Mesenchymal stem cell (in vitro differentiated cells and primary cell): ENCODE data around the gene LIFR.

ENCODE experiments used
- DNase-seq: peaks from one replicate; pipeline ENCODE4 v3.0.0-alpha.2; 2013
- H2AFZ ChIP-seq: one replicate; pipeline ENCODE4 v1.6.1; 2013; ENCODE audit warnings: low read depth, mild to moderate bottlenecking, control low read depth, inconsistent platforms, low read length, moderate library complexity
- H2AK5ac ChIP-seq: 2 replicates; pipeline ENCODE4 v1.6.1; 2013; ENCODE audit warnings: low read length, moderate library complexity, mild to moderate bottlenecking, inconsistent platforms; ENCODE audit not compliant: severe bottlenecking
- H2BK120ac ChIP-seq: one replicate; pipeline ENCODE4 v1.6.1; 2013; ENCODE audit warnings: low read depth, mild to moderate bottlenecking, inconsistent platforms, low read length, moderate library complexity
- H2BK12ac ChIP-seq, 2 experiments: one replicate each; pipeline ENCODE4 v1.6.1; 2013; ENCODE audit warnings: inconsistent platforms in 2 of 2, low read length in 2 of 2, mild to moderate bottlenecking in 2 of 2, moderate library complexity in 2 of 2, control low read depth in 1 of 2
- H2BK15ac ChIP-seq: one replicate; pipeline ENCODE4 v1.6.1; 2013; ENCODE audit warnings: mild to moderate bottlenecking, low read depth, inconsistent platforms; ENCODE audit not compliant: poor library complexity, severe bottlenecking
- H2BK5ac ChIP-seq: 2 replicates; pipeline ENCODE4 v1.6.1; 2013; ENCODE audit warnings: low read depth, mild to moderate bottlenecking, low read length, control low read depth, inconsistent platforms; ENCODE audit not compliant: poor library complexity, severe bottlenecking
- H3K14ac ChIP-seq, 2 experiments: one replicate each; pipeline ENCODE4 v1.6.1; 2013; ENCODE audit warnings: inconsistent platforms in 2 of 2, low read length in 2 of 2, control low read depth in 1 of 2, mild to moderate bottlenecking in 1 of 2, moderate library complexity in 1 of 2
- H3K18ac ChIP-seq, 2 experiments: one replicate each; pipeline ENCODE4 v1.6.1; 2013; ENCODE audit warnings: inconsistent platforms in 2 of 2, low read length in 2 of 2, control low read depth in 1 of 2, low read depth in 1 of 2, mild to moderate bottlenecking in 1 of 2
- H3K23ac ChIP-seq, 2 experiments: one replicate each; pipeline ENCODE4 v1.6.1; 2013; ENCODE audit warnings: inconsistent platforms in 2 of 2, low read length in 2 of 2, mild to moderate bottlenecking in 2 of 2, moderate library complexity in 2 of 2, control low read depth in 1 of 2
- H3K27ac ChIP-seq: 2 replicates; pipeline ENCODE4 v1.5.1; 2013; ENCODE audit warnings: mild to moderate bottlenecking, moderate library complexity, low read length, control low read depth, inconsistent platforms; ENCODE audit not compliant: poor library complexity, severe bottlenecking
- H3K27me3 ChIP-seq, 2 experiments: 2 replicates each; pipeline versions ENCODE4 v1.6.1 to v1.7.0; 2013; ENCODE audit warnings: low read length in 2 of 2, mild to moderate bottlenecking in 2 of 2, moderate library complexity in 2 of 2, control low read depth in 1 of 2, inconsistent platforms in 1 of 2; ENCODE audit not compliant: control insufficient read depth in 1 of 2, insufficient read depth in 1 of 2
- H3K36me3 ChIP-seq, 2 experiments: 2 replicates each; pipeline versions ENCODE4 v1.6.1 to v1.7.0; 2013; ENCODE audit warnings: low read length in 2 of 2, control low read depth in 1 of 2, inconsistent platforms in 1 of 2, low read depth in 1 of 2, mild to moderate bottlenecking in 1 of 2; ENCODE audit not compliant: insufficient read depth in 2 of 2, control insufficient read depth in 1 of 2
- H3K4ac ChIP-seq, 2 experiments: one replicate each; pipeline ENCODE4 v1.6.1; 2013; ENCODE audit warnings: inconsistent platforms in 2 of 2, low read length in 2 of 2, mild to moderate bottlenecking in 2 of 2, moderate library complexity in 2 of 2, control low read depth in 1 of 2, low read depth in 1 of 2
- H3K4me1 ChIP-seq: 2 replicates; pipeline ENCODE4 v1.6.1; 2013; ENCODE audit warnings: low read depth, low read length, control low read depth; ENCODE audit not compliant: control insufficient read depth, insufficient read depth
- H3K4me2 ChIP-seq: 2 replicates; pipeline ENCODE4 v1.6.1; 2013; ENCODE audit warnings: low read length, mild to moderate bottlenecking, inconsistent platforms; ENCODE audit not compliant: poor library complexity, severe bottlenecking
- H3K4me3 ChIP-seq, 2 experiments: 2 replicates each; pipeline versions ENCODE4 v1.5.1 to v1.7.0; 2013; ENCODE audit warnings: low read length in 2 of 2, mild to moderate bottlenecking in 2 of 2, control low read depth in 1 of 2, low read depth in 1 of 2; ENCODE audit not compliant: insufficient read depth in 1 of 2
- H3K79me1 ChIP-seq: replicated peaks from 2 replicates; pipeline ENCODE4 v1.6.1; 2013; ENCODE audit warnings: mild to moderate bottlenecking, control low read depth, low read length, inconsistent platforms; ENCODE audit not compliant: poor library complexity, severe bottlenecking
- H3K9ac ChIP-seq: 2 replicates; pipeline ENCODE4 v1.7.0; 2013; ENCODE audit warnings: mild to moderate bottlenecking, low read length, moderate library complexity
- H3K9me3 ChIP-seq: 2 replicates; pipeline ENCODE4 v1.7.0; 2013; ENCODE audit warnings: mild to moderate bottlenecking, low read length; ENCODE audit not compliant: control insufficient read depth
- H4K8ac ChIP-seq: one replicate; pipeline ENCODE4 v1.6.1; 2013; ENCODE audit warnings: inconsistent platforms, mild to moderate bottlenecking, low read length, moderate library complexity
- H4K91ac ChIP-seq: one replicate; pipeline ENCODE4 v1.6.1; 2013; ENCODE audit warnings: mild to moderate bottlenecking, low read length, inconsistent platforms
- WGBS: methylation state at CpG from one replicate; pipeline ENCODE4 v1.1.7; 2013; ENCODE audit warnings: mixed read lengths; 5-methylcytosine and 5-hydroxymethylcytosine counted together

LIFR gene

GRCh38 chr5:38473008-38473407 is 83.4 kb downstream of the LIFR start:
- Histone ChIP-seq H3K9me3 (no peaks in the 10 kb centered on the region), H2BK120ac (no peak overlapping the region), H3K23ac (no peak overlapping the region), H2AFZ (no peak overlapping the region), H3K4me2 (no peak overlapping the region), H3K14ac (no peak overlapping the region), H2BK5ac (no peak overlapping the region), H2BK12ac (no peak overlapping the region), H2BK15ac (no peak overlapping the region), H3K4me3 (no peak overlapping the region), H3K27me3 (no peaks in the 10 kb centered on the region), H2AK5ac (no peak overlapping the region), H3K27ac (no peak overlapping the region), H3K18ac (peak overlapping the region in 1 of 2 experiments; percentile 68), H4K8ac (no peak overlapping the region), H3K4ac (no peak overlapping the region), H3K79me1 (no peaks in the 10 kb centered on the region), H3K36me3 (peaks cover 0 to 5% of the 10 kb centered on the region in 2 experiments), H3K4me1 (peaks cover 9% of the 10 kb centered on the region), H4K91ac (no peak overlapping the region), H3K9ac (no peak overlapping the region)
- WGBS, result 53% methylated on average over 8 of the region's 8 CpGs
- DNase-seq, result no peak

GRCh38 chr5:38472541-38472940 is 83.9 kb downstream of the LIFR start:
- no peak overlapping the region for H2AK5ac ChIP-seq
- H3K4me1 ChIP-seq, result peaks cover 14% of the 10 kb centered on the region
- H3K4me3 ChIP-seq, result no peak overlapping the region
- no peak overlapping the region for H3K14ac ChIP-seq
- no peak overlapping the region for H3K23ac ChIP-seq
- H2AFZ ChIP-seq, result no peak overlapping the region
- H3K9ac ChIP-seq, result no peak overlapping the region
- no peak overlapping the region for H2BK5ac ChIP-seq
- no peak overlapping the region for H4K8ac ChIP-seq
- no peak for DNase-seq
- peaks cover 0 to 3% of the 10 kb centered on the region in 2 experiments for H3K36me3 ChIP-seq
- peak overlapping the region in 1 of 2 experiments; percentile 37 for H2BK12ac ChIP-seq
- no peaks in the 10 kb centered on the region for H3K79me1 ChIP-seq
- no peak overlapping the region for H3K4ac ChIP-seq
- no peak overlapping the region for H3K4me2 ChIP-seq
- no peak overlapping the region for H3K27ac ChIP-seq
- WGBS, result 95% methylated on average over 7 of the region's 7 CpGs
- no peak overlapping the region for H2BK15ac ChIP-seq
- no peak overlapping the region for H2BK120ac ChIP-seq
- H3K9me3 ChIP-seq, result no peaks in the 10 kb centered on the region
- no peak overlapping the region for H3K18ac ChIP-seq
- H3K27me3 ChIP-seq, result no peaks in the 10 kb centered on the region
- H4K91ac ChIP-seq, result no peak overlapping the region

GRCh38 chr5:38471709-38472108 is 84.7 kb downstream of the LIFR start:
- Histone ChIP-seq H3K4me3 (no peak overlapping the region), H2AFZ (no peak overlapping the region), H3K27me3 (no peaks in the 10 kb centered on the region), H3K18ac (no peak overlapping the region), H3K79me1 (no peaks in the 10 kb centered on the region), H3K36me3 (no peaks in the 10 kb centered on the region), H3K27ac (no peak overlapping the region), H2BK15ac (peak overlapping the region; percentile 55), H3K9me3 (no peaks in the 10 kb centered on the region), H2AK5ac (peak overlapping the region; percentile 4), H2BK120ac (no peak overlapping the region), H3K9ac (no peak overlapping the region), H3K23ac (no peak overlapping the region), H3K14ac (no peak overlapping the region), H3K4me1 (peaks cover 22% of the 10 kb centered on the region), H3K4me2 (no peak overlapping the region), H4K91ac (no peak overlapping the region), H2BK12ac (no peak overlapping the region), H3K4ac (no peak overlapping the region), H4K8ac (no peak overlapping the region), H2BK5ac (no peak overlapping the region)
- over 99% methylated on average over 4 of the region's 4 CpGs for WGBS
- DNase-seq, result no peak

GRCh38 chr5:38469707-38470267 is 86.7 kb downstream of the LIFR start:
- no peak overlapping the region for H3K27ac ChIP-seq
- no peak overlapping the region for H2AFZ ChIP-seq
- no peak overlapping the region for H3K4me2 ChIP-seq
- no peak overlapping the region for H3K23ac ChIP-seq
- peak overlapping the region; percentile 26 for H2BK15ac ChIP-seq
- DNase-seq, result no peak
- peaks cover 28% of the 10 kb centered on the region for H3K4me1 ChIP-seq
- no peak overlapping the region for H2BK120ac ChIP-seq
- no peak overlapping the region for H4K8ac ChIP-seq
- peak overlapping the region; percentile 61 for H2AK5ac ChIP-seq
- no peak overlapping the region for H4K91ac ChIP-seq
- H3K18ac ChIP-seq, result peak overlapping the region in 1 of 2 experiments; percentile 42
- 96% methylated on average over 11 of the region's 11 CpGs for WGBS
- H3K27me3 ChIP-seq, result no peaks in the 10 kb centered on the region
- H3K4me3 ChIP-seq, result peak overlapping the region in 1 of 2 experiments; percentile 49
- no peak overlapping the region for H3K14ac ChIP-seq
- no peak overlapping the region for H3K4ac ChIP-seq
- no peak overlapping the region for H2BK5ac ChIP-seq
- peak overlapping the region in 1 of 2 experiments; percentile 38 for H2BK12ac ChIP-seq
- H3K9me3 ChIP-seq, result no peaks in the 10 kb centered on the region
- H3K9ac ChIP-seq, result peak overlapping the region; percentile 21
- H3K36me3 ChIP-seq, result no peaks in the 10 kb centered on the region
- peaks cover 5% of the 10 kb centered on the region for H3K79me1 ChIP-seq
